Pancreas (tissue), 10 donors: ENCODE data around the gene DIPK1A. TPM values are rescaled to one million over a fixed set of nuclear protein-coding genes. Genes with fewer than 3 reads are reported as not detected.

ENCODE experiments used
- ATAC-seq, 4 donors: fragments of 200-7000 bp; cut with Tn5 transposase; one replicate each; pipeline versions ENCODE4 v1.8.0 to v1.9.1; 2020; ENCODE audit warnings: mild to moderate bottlenecking in 4 of 4, moderate library complexity in 4 of 4
- DNase-seq, 6 donors: peaks; one replicate each; pipeline ENCODE4 v3.0.0-alpha.2; 2020
- FAIRE-seq: peaks from 2 replicates; lab custom pipeline; 2012; peaks lifted over from hg19 to GRCh38; lab: Jason Lieb, UNC
- H3K27ac ChIP-seq, 4 donors: fragments of 200-600 bp; sonication (generic); 1 replicate in 3 of 4; 2 replicates in 1 of 4; pipeline versions ENCODE4 v1.5.0 to v1.8.0; 2020
- H3K27me3 ChIP-seq, 4 donors: fragments of 200-600 bp; one replicate each; pipeline ENCODE4 v1.8.0; 2021
- H3K36me3 ChIP-seq, 3 donors: fragments of 200-600 bp; sonication (generic) in 1 of 3; one replicate each; pipeline versions ENCODE4 v1.5.0 to v1.8.0; 2020 to 2021
- H3K4me1 ChIP-seq, 3 donors: fragments of 200-600 bp; one replicate each; pipeline ENCODE4 v1.8.0; 2021
- H3K4me3 ChIP-seq, 4 donors: fragments of 200-600 bp; sonication (generic) in 2 of 4; one replicate each; pipeline versions ENCODE4 v1.5.0 to v1.8.0; 2020 to 2021
- H3K9me3 ChIP-seq, 4 donors: fragments of 200-600 bp; one replicate each; pipeline ENCODE4 v1.8.0; 2021
- CTCF ChIP-seq, 4 donors: fragments of 200-600 bp; sonication (generic) in 3 of 4; IDR thresholded peaks; one replicate each; pipeline versions ENCODE4 v1.5.0 to v1.8.0; 2021; ENCODE audit warnings: antibody characterized with exemption in 4 of 4
- WGBS, 2 donors: extraction: QIAGEN DNeasy Blood & Tissue Kit; methylation state at CpG; one replicate each; pipeline ENCODE4 v1.1.7; 2013; 5-methylcytosine and 5-hydroxymethylcytosine counted together
- intact Hi-C, 3 donors: fragments of 100-400 bp; cut with DNase I; formaldehyde crosslinking; loops; one replicate each; pipeline versions ENCODE4 v1.11.1 to v1.14.2; 2022
- polyA plus RNA-seq, 2 donors: library from polyadenylated mRNA; stranded (reverse); fragments of 200-250 nt; gene quantifications; one replicate each; pipeline ENCODE4 v1.2.3, GENCODE V29; 2013
- total RNA-seq, 6 donors: library from RNA; stranded (reverse); fragmentation: NEBNext Ultra II Directional in 4 of 6; extraction: Animal tissue kit (Norgen Biotek cat#: 25700) in 4 of 6; gene quantifications; one replicate each; pipeline versions ENCODE4 v1.2.1 to v1.2.4, GENCODE V29; 2021 to 2023
- donor health status: healthy with polysubstance abuse.
- donor health status: DM: no; HTN: no; CAD: no; lungs with moderate emphysema.
- donor health status: DM: no; HTN: no; CAD: no.
- donor health status: control.
- donor health status: control.
- donor health status: Bipolar disorder and iron deficiency.
- donor health status: DM: yes; HTN: yes; CAD: no.
- donor health status: DM: no; HTN: no; CAD: no.
- donor health status: DM: no; HTN: no; CAD: no.
- donor health status: DM: yes; HTN: yes; CAD: no.

DIPK1A gene
- total and polyA plus RNA-seq, 8 donors: 0.80 to 5.4 (median 2.0) TPM

GRCh38 chr1:92881391-92881790 is 79.9 kb downstream of the DIPK1A start:
- Histone ChIP-seq H3K4me1 (peaks cover 0 to 10% (median 4%) of the 10 kb centered on the region in 3 donors), H3K4me3 (no peak overlapping the region), H3K27ac (no peak overlapping the region), H3K36me3 (no peaks in the 10 kb centered on the region), H3K9me3 (no peaks in the 10 kb centered on the region), H3K27me3 (no peaks in the 10 kb centered on the region)
- ATAC-seq: no peak
- intact Hi-C loops: no loop called here
- TF ChIP-seq CTCF (IDR thresholded peaks at IDR 0.05): no peak
- FAIRE-seq: no peak
- WGBS, 2 donors: 90 to 92% methylated on average over 3 of the region's 3 CpGs
- no peak for DNase-seq

- H3K27ac ChIP-seq: no peak overlapping the region
- WGBS, 2 donors: 70 to 79% methylated on average over 4 of the region's 4 CpGs
- no peak for FAIRE-seq
- ATAC-seq: no peak
- no peaks in the 10 kb centered on the region for H3K27me3 ChIP-seq
- intact Hi-C loops: no loop called here
- no peak overlapping the region for H3K4me3 ChIP-seq
- TF ChIP-seq CTCF (IDR thresholded peaks at IDR 0.05): no peak
- H3K9me3 ChIP-seq: no peaks in the 10 kb centered on the region
- no peak for DNase-seq
- H3K36me3 ChIP-seq: no peaks in the 10 kb centered on the region
- H3K4me1 ChIP-seq: peaks cover 0 to 7% (median 0%) of the 10 kb centered on the region in 3 donors
Measured at GRCh38 chr1:92879316-92879968, 81.8 kb downstream of the DIPK1A start.

GRCh38 chr1:92877792-92878191 is 83.5 kb downstream of the DIPK1A start:
- Histone ChIP-seq H3K4me3 (no peak overlapping the region), H3K27ac (no peak overlapping the region), H3K4me1 (peaks cover 0 to 7% (median 0%) of the 10 kb centered on the region in 3 donors), H3K36me3 (no peaks in the 10 kb centered on the region), H3K27me3 (no peaks in the 10 kb centered on the region), H3K9me3 (no peaks in the 10 kb centered on the region)
- no peak for TF ChIP-seq CTCF (IDR thresholded peaks at IDR 0.05)
- intact Hi-C loops: no loop called here
- no peak for FAIRE-seq
- 50 to 53% methylated on average over 4 of the region's 4 CpGs for WGBS, 2 donors
- peak in 3 of 4 donors; percentile 28 to 49 (median 47) for ATAC-seq
- no peak for DNase-seq

- FAIRE-seq (no peak), DNase-seq (no peak), ATAC-seq (peak in 3 of 4 donors; percentile 22 to 38 (median 29))
- no peaks in the 10 kb centered on the region for H3K27me3 ChIP-seq
- no peak overlapping the region for H3K4me3 ChIP-seq
- no peaks in the 10 kb centered on the region for H3K36me3 ChIP-seq
- no peak overlapping the region for H3K27ac ChIP-seq
- intact Hi-C loops: no loop called here
- peaks cover 0 to 7% (median 0%) of the 10 kb centered on the region in 3 donors for H3K4me1 ChIP-seq
- no peak for TF ChIP-seq CTCF (IDR thresholded peaks at IDR 0.05)
- H3K9me3 ChIP-seq: no peaks in the 10 kb centered on the region
- 16% methylated on average over 4 of the region's 4 CpGs for WGBS, 2 donors
Measured at GRCh38 chr1:92877081-92877711, 84.1 kb downstream of the DIPK1A start.

GRCh38 chr1:92876351-92876750 is 84.9 kb downstream of the DIPK1A start:
- Histone ChIP-seq H3K4me3 (no peak overlapping the region), H3K27ac (no peak overlapping the region), H3K9me3 (no peaks in the 10 kb centered on the region), H3K36me3 (no peaks in the 10 kb centered on the region), H3K27me3 (no peaks in the 10 kb centered on the region), H3K4me1 (peaks cover 0 to 7% (median 0%) of the 10 kb centered on the region in 3 donors)
- ATAC-seq: no peak
- WGBS, 2 donors: 96% methylated on average over 4 of the region's 4 CpGs
- DNase-seq: no peak
- no peak for TF ChIP-seq CTCF (IDR thresholded peaks at IDR 0.05)
- intact Hi-C loops: no loop called here
- no peak for FAIRE-seq
